Measurements from ENCODE around the gene TSSK6.

Gene TSSK6

DNA sequence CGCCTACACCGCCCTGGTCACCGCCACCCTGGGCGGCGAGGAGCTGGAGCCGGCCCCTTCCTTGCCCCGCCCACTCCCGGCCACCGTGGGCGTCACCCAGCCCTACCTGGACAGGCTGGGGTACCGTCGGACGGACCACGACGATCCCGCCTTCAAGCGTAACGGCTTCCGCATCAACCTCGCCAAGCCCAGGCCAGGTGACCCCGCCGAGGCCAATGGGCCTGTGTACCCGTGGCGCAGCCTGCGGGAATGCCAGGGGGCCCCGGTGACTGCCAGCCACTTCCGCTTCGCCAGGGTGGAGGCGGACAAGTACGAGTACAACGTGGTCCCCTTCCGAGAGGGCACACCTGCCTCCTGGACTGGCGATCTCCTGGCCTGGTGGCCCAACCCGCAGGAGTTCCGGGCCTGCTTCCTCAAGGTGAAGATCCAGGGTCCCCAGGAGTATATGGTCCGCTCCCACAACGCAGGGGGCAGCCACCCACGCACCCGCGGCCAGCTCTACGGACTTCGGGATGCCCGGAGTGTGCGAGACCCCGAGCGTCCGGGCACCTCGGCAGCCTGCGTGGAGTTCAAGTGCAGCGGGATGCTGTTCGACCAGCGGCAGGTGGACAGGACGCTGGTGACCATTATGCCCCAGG is 29.7 kb upstream of the TSSK6 start:
- DNase-seq (ENCODE audit: low read depth in 2 of 2), result no peak

DNA sequence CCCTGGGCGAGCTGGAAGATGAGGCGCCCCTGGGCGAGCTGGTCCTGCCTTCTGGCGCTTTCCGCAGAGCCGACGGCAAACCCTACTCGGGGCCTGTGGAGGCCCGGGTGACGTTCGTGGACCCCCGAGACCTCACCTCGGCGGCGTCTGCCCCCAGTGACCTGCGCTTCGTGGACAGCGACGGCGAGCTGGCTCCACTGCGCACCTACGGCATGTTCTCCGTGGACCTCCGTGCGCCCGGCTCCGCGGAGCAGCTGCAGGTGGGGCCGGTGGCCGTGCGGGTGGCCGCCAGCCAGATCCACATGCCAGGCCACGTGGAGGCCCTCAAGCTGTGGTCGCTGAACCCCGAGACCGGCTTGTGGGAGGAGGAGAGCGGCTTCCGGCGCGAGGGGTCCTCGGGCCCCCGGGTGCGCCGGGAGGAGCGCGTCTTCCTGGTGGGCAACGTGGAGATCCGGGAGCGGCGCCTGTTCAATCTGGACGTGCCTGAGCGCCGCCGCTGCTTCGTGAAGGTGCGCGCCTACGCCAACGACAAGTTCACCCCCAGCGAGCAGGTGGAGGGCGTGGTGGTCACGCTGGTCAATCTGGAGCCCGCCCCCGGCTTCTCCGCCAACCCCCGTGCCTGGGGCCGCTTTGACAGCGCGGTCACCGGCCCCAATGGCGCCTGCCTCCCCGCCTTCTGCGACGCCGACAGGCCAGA is 29.1 kb upstream of the TSSK6 start:
- no peak for DNase-seq (ENCODE audit: low read depth in 2 of 2)

DNA sequence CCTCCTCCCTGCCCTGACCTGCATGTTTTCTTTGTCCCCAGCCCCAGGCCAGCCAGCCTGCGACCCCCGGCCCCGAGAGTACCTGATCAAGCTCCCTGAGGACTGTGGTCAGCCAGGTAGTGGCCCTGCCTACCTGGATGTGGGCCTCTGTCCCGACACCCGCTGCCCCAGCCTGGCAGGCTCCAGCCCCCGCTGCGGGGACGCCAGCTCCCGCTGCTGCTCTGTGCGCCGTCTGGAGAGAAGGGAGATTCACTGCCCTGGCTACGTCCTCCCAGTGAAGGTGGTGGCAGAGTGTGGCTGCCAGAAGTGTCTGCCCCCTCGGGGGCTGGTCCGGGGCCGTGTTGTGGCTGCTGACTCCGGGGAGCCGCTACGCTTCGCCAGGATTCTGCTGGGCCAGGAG is 28.3 kb upstream of the TSSK6 start:
- no peak for DNase-seq (ENCODE audit: low read depth in 2 of 2)

- no peak for DNase-seq (ENCODE audit: low read depth in 2 of 2)
These were observed 27.8 kb upstream of the TSSK6 start for GRCh38 chr19:19543101-19543500.

GRCh38 chr19:19542507-19542906 is 27.2 kb upstream of the TSSK6 start:
- DNase-seq (ENCODE audit: low read depth in 2 of 2), result no peak

- DNase-seq (ENCODE audit: low read depth in 2 of 2), result no peak
These were observed 26.3 kb upstream of the TSSK6 start for GRCh38 chr19:19541616-19542015.

GRCh38 chr19:19540715-19541515 is 25.6 kb upstream of the TSSK6 start:
- peak; percentile 46 to 64 for DNase-seq (ENCODE audit: low read depth in 2 of 2)

DNA sequence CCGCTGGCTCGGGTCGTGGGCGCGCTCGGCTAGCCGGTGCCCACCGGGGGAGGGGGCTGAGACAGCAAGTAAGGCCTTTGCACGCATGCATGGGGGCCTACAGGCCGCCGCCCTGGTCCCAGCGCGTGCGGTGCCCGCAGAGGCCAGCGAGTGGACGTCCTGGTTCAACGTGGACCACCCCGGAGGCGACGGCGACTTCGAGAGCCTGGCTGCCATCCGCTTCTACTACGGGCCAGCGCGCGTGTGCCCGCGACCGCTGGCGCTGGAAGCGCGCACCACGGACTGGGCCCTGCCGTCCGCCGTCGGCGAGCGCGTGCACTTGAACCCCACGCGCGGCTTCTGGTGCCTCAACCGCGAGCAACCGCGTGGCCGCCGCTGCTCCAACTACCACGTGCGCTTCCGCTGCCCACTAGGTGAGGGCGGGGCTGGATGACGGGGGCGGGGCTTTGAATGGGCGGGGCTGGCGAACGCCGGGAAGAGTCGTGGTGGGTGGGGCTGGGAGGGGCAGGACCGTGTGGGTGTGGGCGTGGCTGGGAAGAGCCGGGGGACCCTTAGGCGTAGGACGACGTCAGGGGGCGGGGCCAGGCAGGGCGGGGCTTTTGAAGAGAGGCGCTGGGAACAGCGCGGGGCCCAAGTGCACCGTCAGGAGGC is 24.8 kb upstream of the TSSK6 start:
- peak in 1 of 2 donors; percentile 52 for DNase-seq (ENCODE audit: low read depth in 2 of 2)

GRCh38 chr19:19539698-19540063 is 24.3 kb upstream of the TSSK6 start:
- DNase-seq (ENCODE audit: low read depth in 2 of 2), result no peak

DNA sequence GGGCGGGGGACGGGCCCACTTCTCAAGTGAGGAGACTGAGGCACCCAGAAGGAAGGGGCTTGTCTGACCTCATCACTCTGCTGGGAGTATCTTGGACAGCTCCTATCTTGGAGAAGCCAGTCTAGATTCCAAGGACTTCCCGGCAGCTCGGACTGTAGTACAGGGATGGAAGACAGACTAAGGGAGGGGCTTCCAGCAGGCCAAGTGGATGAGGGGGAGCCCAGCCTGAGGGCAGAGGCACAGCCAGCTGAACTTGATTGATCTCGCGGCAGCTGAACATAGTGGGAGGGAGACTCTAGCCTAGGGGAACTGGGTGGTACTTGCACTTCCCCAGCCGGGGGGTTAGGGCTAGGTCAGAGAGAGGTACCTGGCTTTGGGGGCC is 23.4 kb upstream of the TSSK6 start:
- DNase-seq (ENCODE audit: low read depth in 2 of 2), result no peak

DNA sequence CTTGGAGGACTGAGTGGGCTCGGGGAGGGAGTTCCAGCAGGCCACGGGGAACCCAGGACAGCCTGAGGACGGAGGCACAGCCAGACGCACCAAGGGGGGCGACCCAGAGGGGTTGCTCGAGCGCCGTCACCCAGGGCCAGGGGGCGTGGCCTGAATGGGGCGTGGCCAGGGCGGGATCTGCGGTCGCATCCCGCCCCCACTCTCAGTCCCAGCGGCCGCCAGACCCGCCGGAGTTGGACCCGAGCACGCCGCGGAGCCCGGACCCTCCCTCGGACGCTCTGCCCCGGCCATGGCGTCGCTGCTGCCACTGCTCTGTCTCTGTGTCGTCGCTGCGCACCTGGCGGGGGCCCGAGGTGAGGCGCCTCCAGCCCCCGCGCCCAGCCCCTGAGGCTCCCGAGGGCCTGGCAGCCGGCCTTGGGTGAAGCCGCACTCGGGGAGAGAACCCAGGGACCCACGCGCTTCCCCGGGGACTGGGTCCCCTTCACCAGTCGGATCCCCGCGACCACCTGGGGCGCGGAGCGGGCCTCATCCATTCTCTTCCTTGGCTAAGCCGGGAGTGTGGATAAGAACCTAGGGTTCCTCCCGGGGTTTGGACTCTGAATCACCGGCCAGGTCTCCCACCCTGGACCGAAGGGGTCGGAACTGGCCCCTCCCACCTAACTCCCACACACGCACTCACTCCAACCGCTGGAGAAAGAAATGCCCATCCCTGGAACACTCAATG is 22.9 kb upstream of the TSSK6 start, which contains the start of gene CILP2:
CILP2 (plus strand) TSS at position 205 of the 724 bp plus-strand sequence; CDS start at position 290, 85 bp downstream.
- no peak for DNase-seq (ENCODE audit: low read depth in 2 of 2)

DNA sequence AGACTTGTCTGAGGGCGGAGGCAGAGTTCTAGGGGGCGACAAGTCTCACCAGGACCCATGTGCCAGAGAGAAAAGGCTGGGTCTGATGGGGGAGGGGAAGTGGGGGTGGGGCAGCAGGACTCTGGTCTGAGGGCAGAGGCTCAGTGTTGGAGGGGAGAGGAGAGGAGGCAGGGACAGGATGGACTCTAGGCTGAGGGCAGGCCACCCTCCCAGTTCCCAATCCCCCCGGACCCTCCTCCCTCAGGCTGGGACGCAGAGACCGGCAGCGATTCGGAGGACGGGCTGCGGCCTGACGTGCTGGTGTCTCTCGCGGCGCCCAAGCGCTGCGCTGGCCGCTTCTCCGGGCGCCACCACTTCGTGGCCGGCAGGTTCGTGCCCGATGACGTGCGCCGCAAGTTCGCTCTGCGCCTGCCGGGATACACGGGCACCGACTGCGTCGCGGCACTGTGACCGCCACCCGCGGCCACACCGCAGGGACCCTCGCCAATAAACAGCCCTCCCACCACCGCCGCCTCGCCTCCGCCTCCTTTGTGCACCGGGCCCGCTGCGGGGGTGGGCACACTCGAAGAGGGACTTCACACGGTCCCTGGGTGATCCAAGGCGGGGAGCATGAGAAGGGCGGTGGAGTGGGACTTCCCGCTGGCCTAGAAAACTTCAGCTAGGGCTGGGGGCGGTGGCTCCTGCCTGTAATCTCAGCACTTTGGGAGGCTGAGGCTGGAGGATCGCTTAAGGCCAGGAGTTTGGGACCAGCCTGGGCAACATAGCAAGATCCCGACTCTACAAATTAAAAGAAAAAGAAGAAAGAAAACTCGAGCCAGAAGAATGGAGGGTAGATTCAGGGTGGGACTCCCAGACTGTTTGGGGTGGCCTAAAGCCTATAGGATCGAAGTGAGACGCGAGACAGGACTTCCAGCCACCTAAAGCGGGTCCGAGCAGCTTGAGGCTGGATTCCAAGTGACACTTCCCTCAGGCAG is 22.0 kb upstream of the TSSK6 start:
- DNase-seq (ENCODE audit: low read depth in 2 of 2), result no peak

GRCh38 chr19:19535311-19536191 is 20.2 kb upstream of the TSSK6 start:
- DNase-seq (ENCODE audit: low read depth in 2 of 2), result no peak

DNA sequence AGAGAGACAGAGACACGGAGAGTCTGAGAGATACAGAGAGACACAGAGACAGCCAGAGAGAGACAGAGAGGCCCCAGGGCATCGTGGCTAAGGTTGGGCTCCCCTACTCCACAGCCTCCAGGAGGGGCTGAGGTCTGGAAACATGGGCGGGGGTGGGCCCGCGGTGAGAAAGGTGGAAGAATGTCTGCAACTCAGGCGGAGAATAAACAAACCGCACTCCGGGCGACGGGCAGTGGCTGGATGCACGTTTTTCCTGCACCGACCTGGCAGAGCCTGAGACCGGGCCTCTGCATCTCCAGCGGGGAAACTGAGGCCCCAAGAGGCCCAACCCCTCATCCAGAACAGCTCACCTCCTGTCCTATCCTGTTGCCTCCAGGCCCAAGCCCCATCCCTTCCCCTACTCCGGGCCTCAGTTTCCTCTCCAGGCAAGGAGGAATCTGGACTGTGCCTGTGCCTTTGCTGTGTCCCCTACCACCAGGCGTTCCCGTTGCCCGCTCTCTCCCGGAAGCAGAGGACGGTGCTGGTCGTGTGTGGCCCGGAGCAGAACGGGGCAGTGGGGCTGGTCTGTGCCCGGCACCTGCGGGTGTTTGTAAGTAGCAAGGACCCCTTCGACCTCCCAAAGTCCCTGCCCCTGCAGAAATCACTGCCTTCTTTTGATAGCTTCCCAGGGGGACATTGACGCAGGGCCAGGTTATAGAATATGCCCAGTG is 19.4 kb upstream of the TSSK6 start:
- DNase-seq (ENCODE audit: low read depth in 2 of 2), result no peak

DNA sequence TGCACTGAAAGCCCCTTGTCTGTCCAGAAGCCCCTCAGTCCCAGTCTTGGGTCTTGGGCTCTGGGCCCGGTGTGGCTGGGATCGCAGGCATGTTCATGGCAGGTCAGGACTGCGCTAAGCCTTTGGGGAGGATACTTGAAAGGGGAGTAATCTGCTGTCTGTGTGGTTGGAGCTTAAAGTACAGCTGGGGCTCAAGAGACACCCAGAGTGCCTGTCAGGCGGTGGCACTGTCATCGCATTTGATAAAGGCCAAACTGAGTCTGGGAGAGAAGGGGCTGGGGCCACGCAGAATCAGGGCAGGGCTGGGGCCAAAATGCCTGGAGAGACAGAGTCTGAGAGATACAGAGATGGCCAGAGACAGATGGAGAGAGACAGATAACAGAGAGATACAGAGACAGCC is 18.5 kb upstream of the TSSK6 start:
- DNase-seq (ENCODE audit: low read depth in 2 of 2), result no peak

GRCh38 chr19:19532806-19533701 is 17.7 kb upstream of the TSSK6 start:
- no peak for DNase-seq (ENCODE audit: low read depth in 2 of 2)

GRCh38 chr19:19531951-19532805 is 16.8 kb upstream of the TSSK6 start:
- DNase-seq (ENCODE audit: low read depth in 2 of 2), result peak; percentile 70 to 85
